NCI-H774 (cell line): ENCODE results near the gene BICC1.

ENCODE experiments used
- DNase-seq: peaks from one replicate; lab custom pipeline; 2025; lab: John Stamatoyannopoulos, UW

BICC1 gene

DNA sequence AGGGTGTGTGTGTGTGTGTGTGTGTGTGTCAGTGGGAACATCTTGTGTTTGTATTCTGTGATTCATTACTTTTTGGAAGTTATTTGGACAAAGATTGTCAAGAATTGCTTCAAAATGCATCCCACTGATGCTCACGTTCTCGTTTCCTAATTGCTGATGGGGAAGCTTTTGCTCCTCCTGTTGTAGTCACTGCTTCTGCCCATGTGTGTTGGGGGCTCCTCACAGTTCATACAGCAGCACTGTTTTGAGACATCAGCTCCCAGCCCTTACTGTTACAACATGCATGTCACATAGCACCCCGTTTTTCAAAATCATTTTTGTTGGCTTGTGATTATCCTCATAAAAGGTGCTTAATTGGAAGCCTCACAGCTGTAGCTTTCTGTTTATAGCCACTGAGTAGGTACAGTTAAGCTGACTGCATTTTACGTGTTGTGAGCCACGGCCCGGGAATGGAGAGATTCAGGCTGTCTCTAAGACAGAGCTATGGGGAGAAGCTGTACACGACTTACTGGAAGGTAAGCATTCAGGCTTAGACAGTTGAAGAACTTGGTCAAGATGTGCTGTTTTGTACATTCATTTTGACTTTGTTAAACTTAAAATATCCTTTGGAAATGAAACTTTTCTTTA, 87.4 kb downstream of the BICC1 start:
- no peak for DNase-seq

DNA sequence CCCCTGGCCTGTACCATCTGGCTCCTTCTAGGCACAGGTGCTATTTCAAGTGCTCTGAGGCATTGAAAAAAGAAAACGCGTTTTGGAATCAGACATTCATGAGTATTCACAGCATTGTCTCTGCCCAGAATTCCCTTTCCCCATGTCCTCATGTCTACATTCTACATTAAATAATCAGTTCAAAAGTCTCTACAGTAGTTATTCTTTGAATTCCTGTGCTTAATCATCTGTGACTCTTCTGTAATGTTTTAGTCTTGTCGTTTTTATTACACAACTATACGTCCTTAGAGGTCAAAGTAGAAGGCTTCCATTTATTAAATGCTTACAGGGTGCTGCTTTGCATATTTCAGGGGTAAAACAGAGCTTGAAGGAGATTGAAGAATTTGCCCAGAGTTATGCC, 95.7 kb downstream of the BICC1 start:
- DNase-seq, result no peak

- no peak for DNase-seq
These were observed 96.3 kb downstream of the BICC1 start for GRCh38 chr10:58608826-58609531.

GRCh38 chr10:58609532-58610150, 97.0 kb downstream of the BICC1 start:
- no peak for DNase-seq

DNA sequence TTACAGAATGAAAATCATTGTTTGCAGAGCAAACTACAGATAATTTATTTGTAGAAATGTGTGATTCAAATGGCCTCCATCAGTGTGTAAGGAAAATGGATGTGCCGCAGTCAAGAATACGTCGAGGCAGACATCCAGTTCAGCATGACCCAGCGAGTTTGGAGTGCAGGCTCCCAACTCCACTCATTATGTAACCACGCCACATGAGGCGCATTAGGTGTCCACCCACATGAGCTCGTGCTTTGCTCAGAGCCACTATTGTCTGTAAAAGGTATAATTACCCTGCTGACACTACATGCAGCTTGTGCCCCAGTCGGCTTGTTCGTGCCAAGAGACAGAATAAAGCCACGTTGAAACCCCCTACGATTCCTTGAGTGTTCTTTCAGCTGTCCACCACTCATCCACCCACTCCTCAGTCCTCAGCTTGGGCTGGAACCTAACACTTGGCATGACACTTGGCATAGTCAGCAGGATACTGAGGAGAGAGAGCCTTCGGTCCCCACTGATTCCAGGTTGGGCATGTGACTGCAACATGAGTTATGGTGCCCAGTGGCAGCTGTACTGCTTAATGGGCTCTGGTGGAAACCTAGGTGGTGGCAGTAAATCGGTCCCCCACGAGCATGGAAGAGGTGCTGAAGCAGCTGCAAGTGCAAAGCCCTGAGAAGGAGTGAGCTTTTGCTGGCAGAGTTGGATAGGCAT, 102.7 kb downstream of the BICC1 start:
- no peak for DNase-seq

DNA sequence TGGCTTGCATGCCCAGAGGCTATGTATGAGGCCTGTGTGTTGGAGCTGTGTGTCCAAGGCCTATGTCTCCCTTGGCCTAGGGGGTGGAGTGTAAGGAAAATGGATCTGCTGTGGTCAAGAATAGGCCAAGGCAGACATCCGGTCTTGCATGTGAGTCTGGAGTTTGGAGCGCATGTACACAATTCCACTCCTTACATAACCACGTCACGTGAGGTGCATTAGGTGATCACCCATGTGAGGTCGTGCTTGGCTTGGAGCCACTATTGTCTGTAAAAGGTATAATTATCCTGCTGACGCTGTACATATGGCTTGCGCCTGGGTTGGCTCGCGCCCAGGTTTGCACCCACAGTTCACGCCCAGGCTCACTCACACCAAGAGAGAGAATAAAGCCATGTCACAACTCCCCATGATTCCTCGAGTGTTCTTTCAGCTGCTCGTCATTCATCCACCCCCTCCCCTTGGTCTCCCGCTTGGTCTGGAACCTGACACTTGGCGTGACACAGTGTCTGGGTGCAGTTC, 105.5 kb downstream of the BICC1 start:
- DNase-seq, result no peak

- DNase-seq, result no peak
These were observed 108.9 kb downstream of the BICC1 start for GRCh38 chr10:58621379-58622077.

GRCh38 chr10:58622246-58622645, 109.6 kb downstream of the BICC1 start:
- DNase-seq, result no peak

- no peak for DNase-seq
These were observed 112.4 kb downstream of the BICC1 start for GRCh38 chr10:58625070-58625469.

- no peak for DNase-seq
These were observed 114.7 kb downstream of the BICC1 start for GRCh38 chr10:58627392-58627791.

DNA sequence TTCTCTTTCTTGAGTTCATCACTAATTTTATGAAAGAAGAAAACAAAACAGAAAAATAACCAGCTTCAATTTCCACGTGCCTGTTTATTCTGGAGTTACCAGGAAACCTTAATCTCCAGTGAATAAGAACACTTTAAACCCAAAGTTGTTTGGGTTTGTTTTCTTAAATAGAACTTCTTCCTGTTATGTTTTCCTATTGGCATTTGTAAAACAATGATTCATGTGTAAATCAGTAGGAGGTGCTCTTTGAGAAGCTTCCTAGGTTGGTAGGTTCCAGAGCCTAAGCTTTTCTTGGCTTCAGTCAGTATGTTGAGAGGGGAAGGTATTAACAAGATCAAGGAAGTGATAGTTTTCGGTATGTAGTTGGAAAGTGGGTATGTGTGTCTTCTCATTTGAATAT, 119.0 kb downstream of the BICC1 start:
- DNase-seq, result no peak

DNA sequence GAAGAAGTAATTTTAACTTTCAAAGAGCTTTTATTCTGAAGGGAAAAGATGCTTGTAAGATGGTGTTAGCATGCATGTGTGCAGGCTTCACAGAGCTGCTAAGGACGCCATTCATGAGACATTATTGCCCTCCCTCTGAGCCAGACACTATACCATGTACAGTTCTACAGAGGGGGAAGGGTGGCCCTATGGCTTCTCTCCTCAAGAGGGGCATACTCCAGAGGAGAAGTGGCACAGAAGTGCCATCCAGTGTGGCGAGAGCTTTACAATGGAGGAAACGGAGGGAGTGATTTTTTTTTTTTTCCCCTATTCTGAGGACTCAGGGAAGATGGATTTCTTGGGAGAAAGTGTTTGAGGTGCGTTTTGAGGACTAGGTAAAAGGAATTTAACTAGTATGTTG, 119.5 kb downstream of the BICC1 start:
- DNase-seq, result no peak

DNA sequence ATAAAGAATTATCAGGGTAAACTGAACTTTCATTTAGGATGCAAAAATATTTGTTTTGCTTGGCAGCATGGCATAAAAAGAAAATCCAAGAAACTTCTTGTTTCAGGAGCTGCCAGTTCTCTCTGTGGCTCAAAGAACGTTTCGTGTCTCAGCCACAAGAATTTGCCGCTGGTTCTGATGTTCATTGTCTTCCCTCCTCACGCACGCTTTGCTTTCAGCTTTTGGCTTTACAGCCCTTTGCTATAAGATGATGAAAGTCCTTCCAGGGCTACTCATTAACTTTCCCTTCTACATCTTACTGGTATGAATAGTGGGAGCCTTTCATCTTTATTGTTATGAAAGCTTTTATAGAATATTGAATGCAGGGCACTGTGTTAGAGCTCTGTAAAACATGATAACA, 124.7 kb downstream of the BICC1 start:
- DNase-seq, result no peak

DNA sequence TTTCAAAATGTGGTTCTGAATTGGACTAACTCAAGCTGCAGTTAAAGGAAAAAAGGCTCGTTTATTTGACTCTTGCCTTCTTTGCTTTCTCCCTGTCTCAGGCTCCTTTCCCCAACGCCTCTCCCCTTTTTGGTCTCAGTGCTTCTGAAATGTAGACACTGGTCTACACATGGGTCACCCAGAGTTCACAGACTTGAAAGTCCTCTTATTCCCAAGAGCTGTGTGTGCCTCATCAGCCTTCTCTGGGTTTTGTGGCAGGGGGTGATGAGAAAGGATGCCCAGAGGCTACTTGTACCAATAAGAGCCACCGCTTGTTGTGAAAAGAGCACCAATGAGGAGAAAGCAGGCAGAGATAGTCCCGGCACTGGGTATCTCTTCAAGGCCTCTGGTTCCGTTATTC, 125.7 kb downstream of the BICC1 start:
- DNase-seq, result no peak

DNA sequence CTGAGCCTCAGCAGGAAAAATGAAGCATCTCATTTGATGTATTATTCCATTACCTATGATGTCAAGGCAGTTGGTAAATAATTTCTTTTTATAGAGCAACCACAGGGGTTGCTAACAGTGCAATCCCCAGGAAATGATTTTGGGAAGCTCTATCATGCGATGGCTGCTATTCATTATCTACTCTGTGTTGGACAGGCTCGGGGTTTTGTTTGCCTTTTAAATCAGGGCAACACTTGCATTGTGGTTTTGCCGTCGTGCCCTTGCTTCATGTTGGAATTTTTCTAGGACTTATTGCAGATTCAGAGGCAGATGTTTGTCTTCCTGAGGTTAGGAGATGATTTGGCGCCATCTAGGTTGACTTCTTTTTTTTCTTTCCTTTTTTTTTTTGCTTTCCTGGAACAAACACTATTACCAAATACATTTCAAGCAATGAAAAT, 128.4 kb downstream of the BICC1 start:
- DNase-seq, result peak; percentile 16

- no peak for DNase-seq
These were observed 129.0 kb downstream of the BICC1 start for GRCh38 chr10:58641708-58642107.

DNA sequence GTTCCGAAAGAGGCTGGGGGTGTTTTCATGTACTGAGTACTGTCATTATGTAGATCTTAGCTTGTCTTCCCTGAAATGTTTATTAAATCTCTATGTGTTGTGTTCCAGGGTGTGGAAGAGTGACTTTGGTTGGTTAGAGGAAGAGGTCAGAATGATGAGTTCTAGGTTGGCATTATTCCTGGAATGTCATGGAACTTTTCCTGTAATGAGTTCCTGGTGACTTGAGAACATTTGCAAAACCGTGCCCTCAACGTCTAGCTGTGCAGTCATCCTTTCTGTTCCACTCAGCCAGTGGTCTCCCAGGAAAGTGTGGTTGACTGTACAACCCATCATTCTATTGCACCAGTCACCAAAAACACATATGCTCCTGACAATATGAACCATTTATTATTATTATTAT, 129.6 kb downstream of the BICC1 start:
- no peak for DNase-seq

- DNase-seq, result no peak
These were observed 130.3 kb downstream of the BICC1 start for GRCh38 chr10:58642916-58643428.

- DNase-seq, result no peak
These were observed 131.6 kb downstream of the BICC1 start for GRCh38 chr10:58644311-58644710.

DNA sequence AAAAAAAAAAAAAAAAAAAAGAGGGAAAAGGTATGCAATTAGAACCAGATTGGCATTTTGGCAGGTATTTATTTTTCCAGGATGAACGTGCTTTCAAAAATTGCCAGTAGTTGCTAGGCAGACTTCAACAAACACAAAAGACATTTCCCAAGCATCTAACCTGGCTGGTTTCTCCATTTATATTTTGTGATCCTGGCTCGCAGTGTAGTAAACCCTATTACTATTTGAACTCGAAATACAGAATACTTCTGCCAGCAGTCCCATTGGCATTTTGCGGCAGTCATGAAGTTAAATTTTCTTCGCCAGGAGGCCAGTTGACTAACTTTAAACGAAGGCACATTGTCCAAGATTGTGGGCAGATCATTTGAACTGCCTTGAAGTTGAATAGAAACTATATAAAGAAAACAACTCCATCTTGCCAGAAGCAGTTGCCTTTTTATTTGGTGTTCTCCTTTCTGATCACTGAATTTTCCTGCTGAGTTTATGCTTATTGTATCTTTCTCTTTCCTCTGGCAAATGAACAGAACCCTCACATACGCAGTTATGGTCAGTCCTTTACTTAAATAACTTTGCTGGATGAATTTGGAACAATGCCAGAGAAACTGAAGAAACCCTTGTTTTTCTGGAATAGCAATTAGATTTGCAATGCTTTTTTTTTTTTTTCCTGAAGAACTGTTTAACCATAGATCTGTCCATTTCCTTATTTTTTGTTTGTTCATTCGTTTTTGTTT, 132.9 kb downstream of the BICC1 start:
- DNase-seq, result no peak
